Endodermal cell (in vitro differentiated cells): ENCODE data around the gene ALPL. TPM values are rescaled to one million over a fixed set of nuclear protein-coding genes. Genes with fewer than 3 reads are reported as not detected.

Experiments used
- DNase-seq: peaks from one replicate; pipeline ENCODE4 v3.0.0-alpha.2; 2017
- H3K27ac ChIP-seq: 2 replicates; pipeline ENCODE4 v1.5.1; 2013; ENCODE audit warnings: mild to moderate bottlenecking, low read depth, low read length, moderate library complexity
- H3K27me3 ChIP-seq: 2 replicates; pipeline ENCODE4 v1.6.1; 2013; ENCODE audit warnings: mild to moderate bottlenecking, low read length, moderate library complexity; ENCODE audit not compliant: insufficient read depth, control insufficient read depth, poor library complexity, severe bottlenecking
- H3K36me3 ChIP-seq: 2 replicates; pipeline ENCODE4 v1.7.0; 2013; ENCODE audit warnings: mild to moderate bottlenecking, low read length, moderate library complexity; ENCODE audit not compliant: control insufficient read depth, insufficient read depth
- H3K4me1 ChIP-seq: one replicate; pipeline ENCODE4 v1.7.0; 2013; ENCODE audit warnings: low read length; ENCODE audit not compliant: control insufficient read depth, insufficient read depth
- H3K4me3 ChIP-seq: 2 replicates; pipeline ENCODE4 v1.5.1; 2013; ENCODE audit warnings: mild to moderate bottlenecking, low read length, moderate library complexity
- H3K9ac ChIP-seq: 2 replicates; pipeline ENCODE4 v1.6.1; 2013; ENCODE audit warnings: mild to moderate bottlenecking, low read length, moderate library complexity; ENCODE audit not compliant: poor library complexity, severe bottlenecking; ENCODE audit errors: extremely low read depth
- H3K9me3 ChIP-seq: 2 replicates; pipeline ENCODE4 v1.6.1; 2013; ENCODE audit warnings: mild to moderate bottlenecking, low read length, moderate library complexity; ENCODE audit not compliant: control insufficient read depth
- H3K27ac Mint-ChIP-seq: 2 replicates; pipeline ENCODE4 v1.8.0; 2020; ENCODE audit warnings: mixed read lengths
- H3K27me3 Mint-ChIP-seq: 2 replicates; pipeline ENCODE4 v1.8.0; 2021; ENCODE audit warnings: mild to moderate bottlenecking, mixed read lengths; ENCODE audit not compliant: insufficient read depth
- H3K36me3 Mint-ChIP-seq: 2 replicates; pipeline ENCODE4 v1.8.0; 2020; ENCODE audit warnings: low read depth, mixed read lengths
- H3K4me1 Mint-ChIP-seq: 2 replicates; pipeline ENCODE4 v1.8.0; 2020; ENCODE audit warnings: mixed read lengths
- H3K4me3 Mint-ChIP-seq: 2 replicates; pipeline ENCODE4 v1.8.0; 2020; ENCODE audit warnings: mild to moderate bottlenecking, moderate library complexity, mixed read lengths
- H3K9me3 Mint-ChIP-seq: 2 replicates; pipeline ENCODE4 v1.8.0; 2020; ENCODE audit warnings: mild to moderate bottlenecking, mixed read lengths
- WGBS, 2 experiments: methylation state at CpG; one replicate each; pipeline versions ENCODE4 v1.1.5 to v1.1.7; 2013; ENCODE audit warnings: missing lambda C conversion rate in 2 of 2, mixed read lengths in 1 of 2; ENCODE audit not compliant: insufficient coverage in 1 of 2, insufficient read length in 1 of 2; 5-methylcytosine and 5-hydroxymethylcytosine counted together
- total RNA-seq, 2 donors: library from RNA; stranded (reverse); fragmentation: NEBNext Ultra II Directional in 1 of 2; extraction: Animal tissue kit (Norgen Biotek cat#: 25700) in 1 of 2; gene quantifications; 2 replicates in 1 of 2; 3 replicates in 1 of 2; pipeline ENCODE4 v1.2.1, GENCODE V29; 2021
- TF ChIP-seq, protein P1 (sequence below): fragments of 200-600 bp; sonication (generic); conservative IDR thresholded peaks from 2 replicates; pipeline ENCODE4 v1.5.0; 2021; ENCODE audit warnings: antibody characterized with exemption, mild to moderate bottlenecking

Gene ALPL
- total RNA-seq, 2 donors from 2014 or later = 94.8 to 117 TPM

DNA sequence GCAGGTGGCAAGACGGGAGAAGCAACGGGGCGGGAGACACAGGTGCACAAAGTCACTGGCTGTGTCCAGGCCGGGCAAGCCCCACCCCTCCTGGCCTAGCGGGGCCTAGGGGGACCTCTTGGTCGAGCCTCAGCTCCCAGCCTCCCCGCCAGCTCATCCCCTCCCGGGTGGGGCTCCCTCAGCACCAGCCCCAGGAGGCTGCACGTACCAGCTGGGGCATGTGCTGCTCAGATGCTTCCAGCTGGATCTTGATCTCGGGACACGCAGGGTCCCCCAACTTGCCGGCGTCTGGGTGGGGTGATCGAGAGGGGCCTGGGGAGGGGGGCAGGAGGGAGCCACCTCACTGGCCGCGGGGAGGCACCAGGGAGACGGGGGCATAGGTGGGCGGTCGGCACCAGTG lies 88.5 kb downstream of the ALPL start:
- Mint-ChIP-seq H3K27me3 (no peaks in the 10 kb centered on the region), H3K4me1 (peaks cover 4% of the 10 kb centered on the region), H3K9me3 (no peaks in the 10 kb centered on the region), H3K27ac (peak overlapping the region; percentile 26), H3K4me3 (no peak overlapping the region), H3K36me3 (no peaks in the 10 kb centered on the region)
- no peak overlapping the region for H3K4me3 ChIP-seq
- H3K4me1 ChIP-seq = no peaks in the 10 kb centered on the region
- H3K27ac ChIP-seq = no peak overlapping the region
- TF ChIP-seq, protein P1, sequence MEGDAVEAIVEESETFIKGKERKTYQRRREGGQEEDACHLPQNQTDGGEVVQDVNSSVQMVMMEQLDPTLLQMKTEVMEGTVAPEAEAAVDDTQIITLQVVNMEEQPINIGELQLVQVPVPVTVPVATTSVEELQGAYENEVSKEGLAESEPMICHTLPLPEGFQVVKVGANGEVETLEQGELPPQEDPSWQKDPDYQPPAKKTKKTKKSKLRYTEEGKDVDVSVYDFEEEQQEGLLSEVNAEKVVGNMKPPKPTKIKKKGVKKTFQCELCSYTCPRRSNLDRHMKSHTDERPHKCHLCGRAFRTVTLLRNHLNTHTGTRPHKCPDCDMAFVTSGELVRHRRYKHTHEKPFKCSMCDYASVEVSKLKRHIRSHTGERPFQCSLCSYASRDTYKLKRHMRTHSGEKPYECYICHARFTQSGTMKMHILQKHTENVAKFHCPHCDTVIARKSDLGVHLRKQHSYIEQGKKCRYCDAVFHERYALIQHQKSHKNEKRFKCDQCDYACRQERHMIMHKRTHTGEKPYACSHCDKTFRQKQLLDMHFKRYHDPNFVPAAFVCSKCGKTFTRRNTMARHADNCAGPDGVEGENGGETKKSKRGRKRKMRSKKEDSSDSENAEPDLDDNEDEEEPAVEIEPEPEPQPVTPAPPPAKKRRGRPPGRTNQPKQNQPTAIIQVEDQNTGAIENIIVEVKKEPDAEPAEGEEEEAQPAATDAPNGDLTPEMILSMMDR = no peak
- H3K9ac ChIP-seq = no peak overlapping the region
- no peaks in the 10 kb centered on the region for H3K36me3 ChIP-seq
- H3K9me3 ChIP-seq = no peaks in the 10 kb centered on the region
- no peaks in the 10 kb centered on the region for H3K27me3 ChIP-seq
- no peak for DNase-seq
- 89 to 91% methylated on average over 9 to 19 of the region's 19 CpGs for WGBS, 2 experiments

DNA sequence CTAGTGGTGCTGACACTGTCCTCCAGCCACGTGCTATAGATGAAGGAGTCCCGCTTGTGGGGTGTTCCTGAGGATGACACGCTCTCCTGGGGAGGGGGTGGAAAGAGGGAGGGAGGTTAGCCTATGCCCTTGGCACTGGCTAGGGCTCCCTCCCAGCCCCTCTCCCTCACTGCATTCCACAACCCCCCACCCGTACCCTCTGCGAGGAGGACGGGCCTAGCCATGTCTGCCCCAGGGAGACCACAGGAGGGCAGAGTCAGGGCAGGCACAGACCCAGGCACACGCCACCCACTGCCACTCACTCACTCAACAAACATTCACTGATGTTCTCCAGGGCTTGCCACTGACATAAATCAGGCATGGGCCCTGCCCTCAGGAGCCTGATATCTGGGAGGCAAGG lies 89.2 kb downstream of the ALPL start:
- Mint-ChIP-seq H3K4me3 (no peak overlapping the region), H3K4me1 (peaks cover 4% of the 10 kb centered on the region), H3K36me3 (no peaks in the 10 kb centered on the region), H3K27ac (no peak overlapping the region), H3K27me3 (no peaks in the 10 kb centered on the region), H3K9me3 (no peaks in the 10 kb centered on the region)
- Histone ChIP-seq H3K36me3 (no peaks in the 10 kb centered on the region), H3K9me3 (no peaks in the 10 kb centered on the region), H3K9ac (no peak overlapping the region), H3K27me3 (no peaks in the 10 kb centered on the region), H3K27ac (no peak overlapping the region), H3K4me3 (no peak overlapping the region), H3K4me1 (no peaks in the 10 kb centered on the region)
- TF ChIP-seq, protein P1 = no peak
- no peak for DNase-seq
- 80% methylated on average over 7 of the region's 7 CpGs; no CpG with 5 or more reads in 1 of the 2 experiments for WGBS, 2 experiments

DNA sequence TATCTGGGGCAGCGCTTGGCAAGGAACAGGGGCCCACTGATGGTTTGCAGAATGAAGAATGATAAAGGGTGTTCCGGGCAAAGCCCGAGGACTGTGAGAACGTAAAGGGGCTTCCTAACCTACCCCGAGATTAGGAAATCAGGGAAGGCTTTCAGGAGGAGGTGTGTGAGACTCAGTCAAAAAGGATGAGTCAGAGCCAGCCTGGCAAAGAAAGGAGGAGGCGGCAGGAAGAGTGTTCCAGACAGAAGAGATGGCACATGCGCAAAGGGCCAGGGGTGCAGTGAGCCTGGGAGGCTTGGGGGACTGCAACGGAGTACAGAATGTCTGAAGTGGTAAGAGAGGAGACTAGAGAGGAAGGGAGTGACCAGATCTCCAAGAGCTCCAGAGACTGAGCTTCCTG lies 89.7 kb downstream of the ALPL start:
- no peak for DNase-seq
- Histone ChIP-seq H3K9me3 (no peaks in the 10 kb centered on the region), H3K9ac (no peak overlapping the region), H3K4me1 (no peaks in the 10 kb centered on the region), H3K27ac (no peak overlapping the region), H3K36me3 (no peaks in the 10 kb centered on the region), H3K4me3 (no peak overlapping the region), H3K27me3 (no peaks in the 10 kb centered on the region)
- H3K4me1 Mint-ChIP-seq = peaks cover 4% of the 10 kb centered on the region
- no peaks in the 10 kb centered on the region for H3K27me3 Mint-ChIP-seq
- peak overlapping the region; percentile 5 for H3K27ac Mint-ChIP-seq
- no peaks in the 10 kb centered on the region for H3K36me3 Mint-ChIP-seq
- H3K4me3 Mint-ChIP-seq = no peak overlapping the region
- no peaks in the 10 kb centered on the region for H3K9me3 Mint-ChIP-seq
- TF ChIP-seq, protein P1 = no peak
- WGBS, 2 experiments = 78 to 81% methylated on average over 8 of the region's 8 CpGs
